Breast epithelium (tissue), 4 donors: ENCODE results near the gene MYPOP. TPM values are rescaled to one million over a fixed set of nuclear protein-coding genes. Genes with fewer than 3 reads are reported as not detected.

Experiments used
- DNase-seq, 2 donors: peaks; one replicate each; pipeline ENCODE4 v3.0.0-alpha.2; 2019; ENCODE audit warnings: low spot score in 2 of 2
- H3K27ac ChIP-seq, 2 donors: fragments of 200-600 bp; sonication (generic) in 1 of 2; one replicate each; pipeline ENCODE4 v1.5.1; 2016 to 2019; ENCODE audit warnings: mild to moderate bottlenecking in 1 of 2
- H3K27me3 ChIP-seq, 2 donors: fragments of 200-600 bp; sonication (generic) in 1 of 2; one replicate each; pipeline versions ENCODE4 v1.5.1 to v1.6.0; 2017 to 2019; ENCODE audit warnings: control low read depth in 1 of 2, mild to moderate bottlenecking in 1 of 2
- H3K36me3 ChIP-seq: fragments of 200-600 bp; one replicate; pipeline ENCODE4 v1.5.1; 2019
- H3K4me1 ChIP-seq, 2 donors: fragments of 200-600 bp; sonication (generic); one replicate each; pipeline ENCODE4 v1.5.1; 2016 to 2019; ENCODE audit warnings: control low read depth in 1 of 2
- H3K4me3 ChIP-seq, 3 donors: fragments of 200-600 bp; sonication (generic); 1 replicate in 2 of 3; 2 replicates in 1 of 3; pipeline ENCODE4 v1.5.1; 2016 to 2019; ENCODE audit warnings: mild to moderate bottlenecking in 3 of 3, moderate library complexity in 2 of 3
- H3K9me3 ChIP-seq, 2 donors: fragments of 200-600 bp; sonication (generic) in 1 of 2; one replicate each; pipeline ENCODE4 v1.5.1; 2016 to 2019; ENCODE audit warnings: control low read depth in 1 of 2
- POLR2A ChIP-seq: fragments of 450-650 bp; IDR thresholded peaks from one replicate; pipeline ENCODE4 v1.6.1; 2016; ENCODE audit warnings: antibody characterized with exemption, mild to moderate bottlenecking, moderate library complexity
- POLR2AphosphoS5 ChIP-seq, 3 donors: sonication (generic); formaldehyde crosslinking; IDR thresholded peaks; one replicate each; pipeline ENCODE4 v1.6.1; 2017; ENCODE audit warnings: antibody characterized with exemption in 3 of 3
- intact Hi-C: fragments of 100-400 bp; cut with DNase I; formaldehyde crosslinking; loops from one replicate; pipeline ENCODE4 v1.15.1; 2023; ENCODE audit warnings: low total_unique reads
- total RNA-seq, 3 donors: library from RNA; depleted of rRNA; stranded (reverse); fragments of >200 nt; gene quantifications; one replicate each; pipeline ENCODE4 v1.1.0, GENCODE V29; 2016
- TF ChIP-seq, protein P1 (sequence below), 3 donors: fragments of 450-650 bp; IDR thresholded peaks; one replicate each; pipeline ENCODE4 v1.5.1; 2016 to 2017; ENCODE audit warnings: antibody characterized with exemption in 3 of 3, mild to moderate bottlenecking in 3 of 3, moderate library complexity in 3 of 3

MYPOP gene
- total RNA-seq, 3 donors from 2014 or later = 2.0 to 5.9 (median 2.4) TPM

DNA sequence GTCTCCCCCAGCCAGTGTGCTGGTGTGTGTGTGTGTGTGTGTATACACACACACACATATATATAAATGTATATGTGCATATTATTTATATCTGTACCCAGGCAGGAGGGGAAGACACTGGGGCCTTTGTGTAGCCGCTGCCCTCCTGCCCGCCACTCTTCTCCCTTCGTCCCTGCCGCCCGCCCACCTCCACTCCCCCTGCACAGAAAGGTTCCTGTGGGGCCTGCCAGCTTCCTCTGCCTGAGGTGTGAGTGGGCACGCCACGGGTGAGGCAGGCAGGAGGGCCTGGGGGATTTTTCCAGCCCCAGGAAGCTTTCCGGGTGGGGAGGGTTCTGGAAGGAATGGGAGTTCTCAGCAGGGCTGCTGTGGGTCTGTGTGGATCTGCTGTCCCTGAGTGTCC is 23.4 kb downstream of the MYPOP start:
- DNase-seq = peak; percentile 55 to 58
- intact Hi-C loops = no loop called here
- H3K4me1 ChIP-seq = peaks cover 15 to 20% of the 10 kb centered on the region in 2 donors
- TF ChIP-seq POLR2AphosphoS5 (IDR thresholded peaks at IDR 0.05) (no peak), POLR2A (no peak)
- TF ChIP-seq, protein P1, sequence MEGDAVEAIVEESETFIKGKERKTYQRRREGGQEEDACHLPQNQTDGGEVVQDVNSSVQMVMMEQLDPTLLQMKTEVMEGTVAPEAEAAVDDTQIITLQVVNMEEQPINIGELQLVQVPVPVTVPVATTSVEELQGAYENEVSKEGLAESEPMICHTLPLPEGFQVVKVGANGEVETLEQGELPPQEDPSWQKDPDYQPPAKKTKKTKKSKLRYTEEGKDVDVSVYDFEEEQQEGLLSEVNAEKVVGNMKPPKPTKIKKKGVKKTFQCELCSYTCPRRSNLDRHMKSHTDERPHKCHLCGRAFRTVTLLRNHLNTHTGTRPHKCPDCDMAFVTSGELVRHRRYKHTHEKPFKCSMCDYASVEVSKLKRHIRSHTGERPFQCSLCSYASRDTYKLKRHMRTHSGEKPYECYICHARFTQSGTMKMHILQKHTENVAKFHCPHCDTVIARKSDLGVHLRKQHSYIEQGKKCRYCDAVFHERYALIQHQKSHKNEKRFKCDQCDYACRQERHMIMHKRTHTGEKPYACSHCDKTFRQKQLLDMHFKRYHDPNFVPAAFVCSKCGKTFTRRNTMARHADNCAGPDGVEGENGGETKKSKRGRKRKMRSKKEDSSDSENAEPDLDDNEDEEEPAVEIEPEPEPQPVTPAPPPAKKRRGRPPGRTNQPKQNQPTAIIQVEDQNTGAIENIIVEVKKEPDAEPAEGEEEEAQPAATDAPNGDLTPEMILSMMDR (IDR thresholded peaks at IDR 0.05) = no peak
- H3K9me3 ChIP-seq = no peaks in the 10 kb centered on the region
- peak overlapping the region; percentile 93 to 95 for H3K27ac ChIP-seq
- H3K36me3 ChIP-seq = no peaks in the 10 kb centered on the region
- no peaks in the 10 kb centered on the region for H3K27me3 ChIP-seq
- no peak overlapping the region for H3K4me3 ChIP-seq

DNA sequence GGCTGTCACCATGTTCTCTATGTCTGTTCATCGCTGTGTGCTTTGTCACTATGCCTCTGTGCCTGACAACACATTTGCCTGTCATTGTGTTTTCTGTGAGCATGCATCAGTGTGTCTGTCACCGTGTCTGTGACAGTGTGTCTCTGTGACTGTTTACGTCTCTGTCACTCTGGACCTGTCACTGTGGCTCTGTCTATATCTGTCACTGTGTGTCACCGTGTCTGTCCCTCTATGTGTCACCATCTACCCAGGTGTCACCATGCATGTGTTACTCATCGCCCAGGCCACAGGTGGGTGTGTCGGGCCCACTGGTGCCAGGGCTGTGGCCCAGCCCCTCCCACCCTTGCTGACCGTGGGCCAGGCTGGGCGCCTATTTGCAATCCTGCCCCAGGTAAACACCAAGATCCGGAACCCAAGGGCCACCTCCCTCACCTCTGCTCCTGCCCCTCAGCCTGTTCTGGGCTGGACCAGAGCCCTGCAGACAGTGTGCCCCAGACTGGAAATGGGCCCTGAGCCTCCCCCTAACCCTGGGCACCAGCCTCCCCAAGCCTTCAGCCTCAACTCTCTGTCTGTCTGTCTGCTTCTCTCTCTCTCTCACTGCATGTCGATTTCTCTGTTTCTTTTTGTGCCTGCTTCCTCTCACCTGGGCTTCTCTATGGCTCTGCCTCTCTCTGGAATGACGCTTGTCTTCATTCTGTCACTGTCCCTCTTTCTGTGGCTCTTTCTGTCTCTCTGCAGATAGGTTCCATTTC is 24.2 kb downstream of the MYPOP start:
- peaks cover 10 to 14% of the 10 kb centered on the region in 2 donors for H3K4me1 ChIP-seq
- intact Hi-C loops = no loop called here
- peak overlapping the region; percentile 93 to 95 for H3K27ac ChIP-seq
- no peaks in the 10 kb centered on the region for H3K36me3 ChIP-seq
- no peak overlapping the region for H3K4me3 ChIP-seq
- H3K27me3 ChIP-seq = no peaks in the 10 kb centered on the region
- no peaks in the 10 kb centered on the region for H3K9me3 ChIP-seq
- TF ChIP-seq POLR2AphosphoS5 (IDR thresholded peaks at IDR 0.05) (no peak), POLR2A (no peak)
- TF ChIP-seq, protein P1 (IDR thresholded peaks at IDR 0.05) = no peak
- DNase-seq = peak; percentile 82 to 83

DNA sequence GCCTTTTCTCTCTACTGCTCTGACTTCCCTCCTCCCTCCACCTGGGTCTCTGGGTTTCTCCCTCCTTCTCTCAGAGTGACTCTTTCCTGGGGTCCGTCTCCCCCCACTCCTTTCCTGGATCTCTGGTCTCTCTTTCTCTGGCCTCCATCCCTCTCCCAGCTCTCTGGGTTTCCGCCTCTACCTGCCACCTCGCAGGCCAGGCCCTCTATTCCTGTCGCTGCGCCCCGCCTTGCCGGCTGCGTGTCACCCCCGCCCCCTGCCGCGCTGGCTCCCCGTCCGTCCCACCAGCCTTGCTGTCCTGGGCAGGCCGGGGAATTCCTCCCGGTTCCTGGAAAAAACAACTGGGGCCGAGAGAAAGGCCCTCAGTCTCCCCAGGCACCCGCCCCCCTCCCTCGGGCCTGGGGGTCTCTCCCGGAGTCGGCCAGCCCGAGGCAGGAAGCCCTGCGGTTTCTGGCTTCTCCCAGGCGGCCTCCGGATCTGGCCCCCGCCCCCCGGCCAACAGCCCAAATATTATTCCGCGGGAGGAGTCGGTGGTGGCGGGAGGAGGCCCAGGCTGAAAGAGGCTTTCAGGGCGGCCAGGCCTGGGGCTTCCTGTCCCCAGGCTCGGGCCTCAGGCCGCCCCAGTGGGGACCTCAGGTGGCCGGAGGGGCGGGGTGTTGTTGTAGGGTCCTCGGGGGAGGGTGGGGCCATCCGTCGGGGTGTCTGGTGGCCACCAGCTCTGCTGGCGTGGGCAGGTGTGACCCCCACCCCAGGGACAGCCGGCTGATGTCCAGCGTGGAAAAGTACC is 25.8 kb downstream of the MYPOP start:
- TF ChIP-seq, protein P1 (IDR thresholded peaks at IDR 0.05) = no peak
- TF ChIP-seq POLR2AphosphoS5 (IDR thresholded peaks at IDR 0.05) = peak in 1 of 3 donors; percentile 25
- Histone ChIP-seq H3K27ac (peak overlapping the region; percentile 93 to 95), H3K27me3 (no peaks in the 10 kb centered on the region), H3K9me3 (no peaks in the 10 kb centered on the region), H3K4me3 (peak overlapping the region; percentile 30 to 59 (median 43)), H3K4me1 (peaks cover 5 to 14% of the 10 kb centered on the region in 2 donors), H3K36me3 (no peaks in the 10 kb centered on the region)
- peak; percentile 58 to 72 for DNase-seq
- intact Hi-C loops = no loop called here

DNA sequence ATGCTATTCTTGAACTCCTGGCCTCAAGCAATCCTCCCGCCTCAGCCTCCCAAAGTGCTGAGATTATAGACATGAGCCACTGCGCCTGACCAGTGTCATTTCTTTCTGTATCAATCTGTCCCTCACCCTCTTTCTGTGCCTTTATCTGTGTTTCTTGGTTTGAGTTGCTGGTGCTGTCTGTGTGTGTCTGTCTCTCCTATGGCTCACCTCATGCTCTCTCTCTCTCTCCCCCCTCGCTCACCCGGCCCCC is 26.3 kb downstream of the MYPOP start:
- TF ChIP-seq, protein P1 (IDR thresholded peaks at IDR 0.05) = no peak
- H3K36me3 ChIP-seq = no peaks in the 10 kb centered on the region
- peak overlapping the region; percentile 93 to 95 for H3K27ac ChIP-seq
- H3K4me1 ChIP-seq = peaks cover 5 to 14% of the 10 kb centered on the region in 2 donors
- intact Hi-C loops = no loop called here
- DNase-seq = no peak
- no peaks in the 10 kb centered on the region for H3K9me3 ChIP-seq
- H3K4me3 ChIP-seq = peak overlapping the region in 2 of 3 donors; percentile 43 to 59
- H3K27me3 ChIP-seq = no peaks in the 10 kb centered on the region

DNA sequence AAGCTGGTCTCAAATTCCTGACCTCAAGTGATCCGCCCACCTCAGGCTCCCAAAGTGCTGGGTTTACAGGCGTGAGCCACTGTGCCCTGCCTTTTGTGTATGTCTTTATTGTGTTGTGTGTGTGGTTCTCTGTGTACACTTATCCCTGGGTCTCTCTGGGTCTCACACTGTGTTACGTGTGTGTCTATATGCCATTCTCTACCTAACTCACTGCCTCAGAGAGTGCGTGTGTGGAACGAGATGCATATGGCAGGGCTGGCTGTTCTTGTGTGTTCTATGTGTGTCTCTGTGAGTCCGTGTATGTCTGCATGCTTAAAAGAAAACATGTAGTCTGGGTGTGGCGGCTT is 27.8 kb downstream of the MYPOP start:
- H3K27me3 ChIP-seq = no peaks in the 10 kb centered on the region
- intact Hi-C loops = no loop called here
- no peak for TF ChIP-seq POLR2A
- no peak for TF ChIP-seq POLR2AphosphoS5 (IDR thresholded peaks at IDR 0.05)
- TF ChIP-seq, protein P1 (IDR thresholded peaks at IDR 0.05) = no peak
- no peak overlapping the region for H3K4me3 ChIP-seq
- H3K27ac ChIP-seq = no peak overlapping the region
- H3K9me3 ChIP-seq = no peaks in the 10 kb centered on the region
- peaks cover 5 to 14% of the 10 kb centered on the region in 2 donors for H3K4me1 ChIP-seq
- no peaks in the 10 kb centered on the region for H3K36me3 ChIP-seq
- no peak for DNase-seq
